Neural cell (in vitro differentiated cells): ENCODE measurements around the gene PCBD2. TPM values are rescaled to one million over a fixed set of nuclear protein-coding genes. Genes with fewer than 3 reads are reported as not detected.

Experiments
- H2AFZ ChIP-seq: fragments of 200-600, 300-800 bp; sonication (generic), shearing (Covaris generic); 2 replicates; pipeline ENCODE4 v1.6.0; 2014; ENCODE audit warnings: low read depth, mild to moderate bottlenecking, antibody characterized with exemption, low read length, moderate library complexity
- H3F3A ChIP-seq: fragments of 200-600 bp; shearing (Covaris generic); 2 replicates; pipeline ENCODE4 v1.6.1; 2016; ENCODE audit warnings: mild to moderate bottlenecking, moderate library complexity, mixed read lengths, antibody characterized with exemption, low read length; ENCODE audit not compliant: insufficient read depth, poor library complexity, severe bottlenecking
- H3K27ac ChIP-seq: fragments of 200-600, 300-800 bp; sonication (generic), shearing (Covaris generic); 2 replicates; pipeline ENCODE4 v1.5.1; 2014; ENCODE audit warnings: mild to moderate bottlenecking, low read length, moderate library complexity
- H3K27me3 ChIP-seq: fragments of 300-800, 200-600 bp; sonication (generic), shearing (Covaris generic); 2 replicates; pipeline ENCODE4 v1.6.0; 2014; ENCODE audit warnings: mild to moderate bottlenecking, low read depth, low read length, moderate library complexity; ENCODE audit not compliant: insufficient read depth
- H3K36me3 ChIP-seq: fragments of 300-800, 200-600 bp; sonication (generic), shearing (Covaris generic); 2 replicates; pipeline ENCODE4 v1.5.1; 2014; ENCODE audit warnings: mild to moderate bottlenecking, antibody characterized with exemption, low read length, moderate library complexity; ENCODE audit not compliant: insufficient read depth
- H3K4me2 ChIP-seq: fragments of 300-800, 200-600 bp; sonication (generic), shearing (Covaris generic); 2 replicates; pipeline ENCODE4 v1.6.0; 2014; ENCODE audit warnings: mild to moderate bottlenecking, low read length
- H3K4me3 ChIP-seq: fragments of 300-800, 200-600 bp; sonication (generic), shearing (Covaris generic); 2 replicates; pipeline ENCODE4 v1.5.1; 2014; ENCODE audit warnings: mild to moderate bottlenecking, low read length, moderate library complexity
- H3K79me2 ChIP-seq: fragments of 200-600 bp; shearing (Covaris generic); replicated peaks from 2 replicates; pipeline ENCODE4 v1.6.0; 2014; ENCODE audit warnings: mild to moderate bottlenecking, low read length, moderate library complexity; ENCODE audit not compliant: insufficient read depth
- H3K9ac ChIP-seq: fragments of 300-800, 200-600 bp; sonication (generic), shearing (Covaris generic); 2 replicates; pipeline ENCODE4 v1.6.1; 2016; ENCODE audit warnings: mild to moderate bottlenecking, low read length, mixed read lengths
- H3K9me2 ChIP-seq: fragments of 200-600 bp; shearing (Covaris generic); 2 replicates; pipeline ENCODE4 v1.6.1; 2016; ENCODE audit warnings: mild to moderate bottlenecking, low read length, mixed read lengths; ENCODE audit not compliant: insufficient read depth
- H3K9me3 ChIP-seq: fragments of 200-600, 300-800 bp; sonication (generic), shearing (Covaris generic); 2 replicates; pipeline ENCODE4 v1.6.1; 2016; ENCODE audit warnings: mild to moderate bottlenecking, mixed run types, low read length, moderate library complexity, mixed read lengths
- H4K20me1 ChIP-seq: fragments of 200-600 bp; shearing (Covaris generic); 2 replicates; pipeline ENCODE4 v1.6.1; 2016; ENCODE audit warnings: mild to moderate bottlenecking, mixed run types; ENCODE audit not compliant: insufficient read depth
- CTCF ChIP-seq: fragments of 450-650 bp; IDR thresholded peaks from 2 replicates; pipeline ENCODE4 v1.5.1; 2014; ENCODE audit warnings: antibody characterized with exemption, mild to moderate bottlenecking, moderate library complexity; ENCODE audit not compliant: poor library complexity, severe bottlenecking
- EP300 ChIP-seq: fragments of 450-650 bp; conservative IDR thresholded peaks from 2 replicates; pipeline ENCODE4 v1.6.1; 2014; ENCODE audit warnings: antibody characterized with exemption, mild to moderate bottlenecking, moderate library complexity; ENCODE audit not compliant: poor library complexity, severe bottlenecking
- EZH2 ChIP-seq: fragments of 200-600, 300-800 bp; shearing (Covaris generic), sonication (generic); IDR thresholded peaks from 2 replicates; pipeline ENCODE4 v1.6.1; 2014; ENCODE audit warnings: antibody characterized with exemption, low read length, borderline replicate concordance, mild to moderate bottlenecking; ENCODE audit not compliant: insufficient read depth, poor library complexity, severe bottlenecking
- MXI1 ChIP-seq: fragments of 450-650 bp; conservative IDR thresholded peaks from 2 replicates; pipeline ENCODE4 v1.6.1; 2014; ENCODE audit warnings: antibody characterized with exemption, mild to moderate bottlenecking; ENCODE audit not compliant: poor library complexity, severe bottlenecking
- POLR2AphosphoS5 ChIP-seq: IDR thresholded peaks from 2 replicates; pipeline ENCODE4 v1.6.1; 2012
- RAD21 ChIP-seq: fragments of 450-650 bp; conservative IDR thresholded peaks from 2 replicates; pipeline ENCODE4 v1.6.1; 2014; ENCODE audit warnings: antibody characterized with exemption, mild to moderate bottlenecking, moderate library complexity
- REST ChIP-seq: IDR thresholded peaks from 2 replicates; pipeline ENCODE4 v1.6.1; 2012; ENCODE audit warnings: borderline replicate concordance
- SMC3 ChIP-seq: fragments of 450-650 bp; conservative IDR thresholded peaks from 2 replicates; pipeline ENCODE4 v1.6.1; 2014; ENCODE audit warnings: antibody characterized with exemption, mild to moderate bottlenecking, moderate library complexity; ENCODE audit not compliant: poor library complexity
- TAF1 ChIP-seq: IDR thresholded peaks from 2 replicates; pipeline ENCODE4 v1.6.1; 2012; ENCODE audit warnings: low read depth
- polyA plus RNA-seq: library from polyadenylated mRNA; depleted of rRNA; stranded (reverse); fragments of >200 nt; gene quantifications from 2 replicates; pipeline ENCODE4 v1.2.3, GENCODE V29; 2014

Gene PCBD2
- polyA plus RNA-seq, 1 donor from 2014 or later = 6.0 TPM

GRCh38 chr5:134877159-134877558 is 27.8 kb upstream of the PCBD2 start:
- Histone ChIP-seq H3K9me3 (no peaks in the 10 kb centered on the region), H3K27me3 (no peaks in the 10 kb centered on the region), H3K36me3 (no peaks in the 10 kb centered on the region), H3K4me2 (no peak overlapping the region), H3K9ac (no peak overlapping the region), H3K27ac (no peak overlapping the region), H4K20me1 (no peaks in the 10 kb centered on the region), H3K9me2 (no peaks in the 10 kb centered on the region), H3K79me2 (peaks cover 35% of the 10 kb centered on the region), H3K4me3 (peak overlapping the region; percentile 97), H2AFZ (no peak overlapping the region), H3F3A (no peaks in the 10 kb centered on the region)
- TF ChIP-seq EP300 (no peak), CTCF (no peak), MXI1 (no peak), POLR2AphosphoS5 (no peak), RAD21 (no peak), EZH2 (no peak), SMC3 (no peak), REST (no peak), TAF1 (no peak)

GRCh38 chr5:134878403-134878802 is 26.5 kb upstream of the PCBD2 start:
- H3K9ac ChIP-seq = no peak overlapping the region
- no peak overlapping the region for H3K27ac ChIP-seq
- H3K4me2 ChIP-seq = no peak overlapping the region
- H3K79me2 ChIP-seq = peaks cover 35% of the 10 kb centered on the region
- no peaks in the 10 kb centered on the region for H3K9me2 ChIP-seq
- no peaks in the 10 kb centered on the region for H3K9me3 ChIP-seq
- no peaks in the 10 kb centered on the region for H3K36me3 ChIP-seq
- TF ChIP-seq EZH2 (no peak), POLR2AphosphoS5 (no peak), MXI1 (no peak), EP300 (no peak), RAD21 (no peak), SMC3 (no peak), CTCF (no peak), REST (no peak), TAF1 (no peak)
- no peaks in the 10 kb centered on the region for H3K27me3 ChIP-seq
- H4K20me1 ChIP-seq = no peaks in the 10 kb centered on the region
- no peak overlapping the region for H2AFZ ChIP-seq
- H3K4me3 ChIP-seq = no peak overlapping the region
- no peaks in the 10 kb centered on the region for H3F3A ChIP-seq
